H9 (cell line): Measurements from ENCODE around the gene BAHD1. TPM values are rescaled to one million over a fixed set of nuclear protein-coding genes. Genes with fewer than 3 reads are reported as not detected.

Experiments
- DNase-seq: peaks from one replicate; pipeline ENCODE4 v3.0.0-alpha.2; 2017
- H2AFZ ChIP-seq: one replicate; pipeline ENCODE4 v1.6.1; 2013; ENCODE audit warnings: mild to moderate bottlenecking, low read length, control low read depth, moderate library complexity
- H2AK5ac ChIP-seq: 2 replicates; pipeline ENCODE4 v1.6.1; 2013; ENCODE audit warnings: low read length, control low read depth, mixed read lengths; ENCODE audit not compliant: insufficient read length
- H2BK120ac ChIP-seq: one replicate; pipeline ENCODE4 v1.6.1; 2013; ENCODE audit warnings: low read depth, mild to moderate bottlenecking, low read length, control low read depth, inconsistent platforms; ENCODE audit not compliant: poor library complexity, severe bottlenecking
- H2BK12ac ChIP-seq: 2 replicates; pipeline ENCODE4 v1.6.1; 2013; ENCODE audit warnings: low read length, control low read depth, mixed read lengths, low read depth; ENCODE audit not compliant: insufficient read length
- H2BK15ac ChIP-seq: 2 replicates; pipeline ENCODE4 v1.6.1; 2013; ENCODE audit warnings: low read depth, low read length, control low read depth
- H2BK20ac ChIP-seq: one replicate; pipeline ENCODE4 v1.6.1; 2013; ENCODE audit warnings: low read depth, mild to moderate bottlenecking, low read length, control low read depth, inconsistent platforms; ENCODE audit not compliant: poor library complexity, severe bottlenecking
- H2BK5ac ChIP-seq: 2 replicates; pipeline ENCODE4 v1.6.1; 2013; ENCODE audit warnings: low read length, control low read depth, mixed read lengths; ENCODE audit not compliant: insufficient read length
- H3K14ac ChIP-seq: 2 replicates; pipeline ENCODE4 v1.6.1; 2013; ENCODE audit warnings: low read length, control low read depth; ENCODE audit not compliant: insufficient read depth
- H3K18ac ChIP-seq: 2 replicates; pipeline ENCODE4 v1.6.1; 2013; ENCODE audit warnings: low read depth, mild to moderate bottlenecking, mixed read lengths, low read length, control low read depth; ENCODE audit not compliant: insufficient read length
- H3K23ac ChIP-seq: 2 replicates; pipeline ENCODE4 v1.6.1; 2013; ENCODE audit warnings: low read length, control low read depth, mixed read lengths, low read depth; ENCODE audit not compliant: insufficient read length
- H3K23me2 ChIP-seq: 2 replicates; pipeline ENCODE4 v1.6.1; 2013; ENCODE audit warnings: low read depth, mild to moderate bottlenecking, mixed read lengths, low read length, control low read depth; ENCODE audit not compliant: insufficient read length, poor library complexity, severe bottlenecking
- H3K27ac ChIP-seq: 2 replicates; pipeline ENCODE4 v1.5.1; 2013; ENCODE audit warnings: low read length, control low read depth, mixed read lengths, low read depth; ENCODE audit not compliant: insufficient read length
- H3K27me3 ChIP-seq: 2 replicates; pipeline ENCODE4 v1.6.1; 2013; ENCODE audit warnings: low read length, control low read depth, inconsistent platforms; ENCODE audit not compliant: insufficient read depth
- H3K4ac ChIP-seq: 2 replicates; pipeline ENCODE4 v1.6.1; 2013; ENCODE audit warnings: low read depth, mild to moderate bottlenecking, control low read depth, inconsistent platforms, low read length, moderate library complexity
- H3K4me1 ChIP-seq: 2 replicates; pipeline ENCODE4 v1.6.1; 2013; ENCODE audit warnings: low read length, control low read depth, inconsistent platforms; ENCODE audit not compliant: insufficient read depth
- H3K4me2 ChIP-seq: 2 replicates; pipeline ENCODE4 v1.6.1; 2013; ENCODE audit warnings: low read length, control low read depth, mixed read lengths; ENCODE audit not compliant: insufficient read length, insufficient read depth
- H3K56ac ChIP-seq: 2 replicates; pipeline ENCODE4 v1.6.1; 2013; ENCODE audit warnings: low read depth, mild to moderate bottlenecking, mixed read lengths, low read length, control low read depth; ENCODE audit not compliant: insufficient read length
- H3K79me1 ChIP-seq: 2 replicates; pipeline ENCODE4 v1.6.1; 2013; ENCODE audit warnings: low read depth, mild to moderate bottlenecking, moderate library complexity, low read length, control low read depth, inconsistent platforms; ENCODE audit not compliant: insufficient read depth, poor library complexity, severe bottlenecking
- H3K79me2 ChIP-seq: 2 replicates; pipeline ENCODE4 v1.6.1; 2013; ENCODE audit warnings: low read length, control low read depth, inconsistent platforms; ENCODE audit not compliant: insufficient read depth
- H3K9ac ChIP-seq: 2 replicates; pipeline ENCODE4 v1.6.1; 2013; ENCODE audit warnings: low read length, control low read depth, mixed read lengths; ENCODE audit not compliant: insufficient read length; ENCODE audit errors: extremely low read depth
- H3K9me3 ChIP-seq: one replicate; pipeline ENCODE4 v1.6.1; 2013; ENCODE audit warnings: low read depth, low read length, inconsistent platforms; ENCODE audit not compliant: control insufficient read depth
- H3T11ph ChIP-seq: one replicate; pipeline ENCODE4 v1.6.1; 2013; ENCODE audit warnings: mild to moderate bottlenecking, low read length, control low read depth, inconsistent platforms
- H4K20me1 ChIP-seq: one replicate; pipeline ENCODE4 v1.6.1; 2013; ENCODE audit not compliant: control insufficient read depth, insufficient read length, insufficient read depth
- H4K5ac ChIP-seq: 2 replicates; pipeline ENCODE4 v1.6.1; 2013; ENCODE audit warnings: low read depth, mild to moderate bottlenecking, mixed read lengths, low read length, control low read depth; ENCODE audit not compliant: insufficient read length
- H4K8ac ChIP-seq: replicated peaks from 2 replicates; pipeline ENCODE4 v1.6.1; 2013; ENCODE audit warnings: low read length, control low read depth, mixed read lengths, low read depth; ENCODE audit not compliant: insufficient read length
- H4K91ac ChIP-seq: 2 replicates; pipeline ENCODE4 v1.6.1; 2013; ENCODE audit warnings: low read depth, mild to moderate bottlenecking, moderate library complexity, mixed read lengths, low read length, control low read depth; ENCODE audit not compliant: insufficient read length
- H3K27ac Mint-ChIP-seq, 3 experiments: 2 replicates in 2 of 3; 3 replicates in 1 of 3; pipeline ENCODE4 v1.8.0; 2020 to 2021; ENCODE audit warnings: mixed read lengths in 3 of 3, mild to moderate bottlenecking in 1 of 3, moderate library complexity in 1 of 3
- H3K27me3 Mint-ChIP-seq: 2 replicates; pipeline ENCODE4 v1.8.0; 2021; ENCODE audit warnings: low read depth, mild to moderate bottlenecking, moderate library complexity, mixed read lengths
- H3K36me3 Mint-ChIP-seq, 3 experiments: 2 replicates in 2 of 3; 3 replicates in 1 of 3; pipeline ENCODE4 v1.8.0; 2020 to 2021; ENCODE audit warnings: low read depth in 3 of 3, mixed read lengths in 3 of 3; ENCODE audit not compliant: insufficient read depth in 1 of 3
- H3K4me1 Mint-ChIP-seq, 2 experiments: 2 replicates each; pipeline ENCODE4 v1.8.0; 2020; ENCODE audit warnings: mixed read lengths in 2 of 2
- H3K4me3 Mint-ChIP-seq, 2 experiments: 2 replicates in 1 of 2; 3 replicates in 1 of 2; pipeline ENCODE4 v1.8.0; 2020 to 2021; ENCODE audit warnings: mild to moderate bottlenecking in 2 of 2, mixed read lengths in 2 of 2, moderate library complexity in 1 of 2
- H3K9me3 Mint-ChIP-seq, 2 experiments: 2 replicates in 1 of 2; 3 replicates in 1 of 2; pipeline ENCODE4 v1.8.0; 2020; ENCODE audit warnings: mild to moderate bottlenecking in 2 of 2, mixed read lengths in 2 of 2, moderate library complexity in 1 of 2
- CTCF ChIP-seq: fragments of 200-600 bp; sonication (generic); conservative IDR thresholded peaks from 3 replicates; pipeline ENCODE4 v1.8.0; 2021; ENCODE audit warnings: antibody characterized with exemption, mild to moderate bottlenecking
- WGBS: extraction: QIAGEN DNeasy Blood & Tissue Kit; methylation state at CpG from one replicate; pipeline ENCODE4 v1.1.7; 2013; ENCODE audit warnings: missing lambda C conversion rate, low lambda C conversion rate, mixed read lengths; ENCODE audit not compliant: insufficient read length; ENCODE audit errors: extremely low coverage; 5-methylcytosine and 5-hydroxymethylcytosine counted together
- total RNA-seq: library from RNA; stranded (reverse); gene quantifications from 2 replicates; pipeline ENCODE4 v1.2.1, GENCODE V29; 2021

The BAHD1 gene
- total RNA-seq, 1 experiment from 2014 or later: 54.1 TPM

GRCh38 chr15:40430271-40430805 is 10.4 kb upstream of the BAHD1 start:
- Histone ChIP-seq H3K23ac (no peak overlapping the region), H3K27me3 (peaks cover 6% of the 10 kb centered on the region; the same call in 1 of the 2 replicates), H2AFZ (no peak overlapping the region), H2BK15ac (no peak overlapping the region), H4K5ac (no peak overlapping the region), H3K23me2 (no peaks in the 10 kb centered on the region), H3K9me3 (no peaks in the 10 kb centered on the region), H2AK5ac (no peak overlapping the region), H3K18ac (no peak overlapping the region), H4K20me1 (no peaks in the 10 kb centered on the region), H3K27ac (no peak overlapping the region), H2BK20ac (no peak overlapping the region), H2BK12ac (no peak overlapping the region), H2BK5ac (no peak overlapping the region), H3K4ac (no peak overlapping the region), H3K56ac (no peak overlapping the region), H3K9ac (no peak overlapping the region), H4K91ac (no peak overlapping the region), H2BK120ac (no peak overlapping the region), H3T11ph (no peak overlapping the region), H3K4me1 (peaks cover 6% of the 10 kb centered on the region; the same call in 1 of the 2 replicates), H3K4me2 (no peak overlapping the region), H4K8ac (no peak overlapping the region), H3K14ac (no peak overlapping the region), H3K79me1 (no peaks in the 10 kb centered on the region), H3K79me2 (no peaks in the 10 kb centered on the region)
- no peak for TF ChIP-seq CTCF
- Mint-ChIP-seq H3K4me3 (peak overlapping the region in 1 of 2 experiments; percentile 46; a peak in 3 of 5 replicates), H3K4me1 (peaks cover 28 to 32% of the 10 kb centered on the region in 2 experiments), H3K9me3 (no peaks in the 10 kb centered on the region), H3K36me3 (no peaks in the 10 kb centered on the region; a peak in 1 of 7 replicates), H3K27ac (no peak overlapping the region; a peak in 1 of 7 replicates), H3K27me3 (peaks cover 52% of the 10 kb centered on the region)
- WGBS: no CpG with 5 or more reads among the region's 10 CpGs
- DNase-seq: peak; percentile 59
